ENCODE measurements around the gene GRIK3.

Gene GRIK3

DNA sequence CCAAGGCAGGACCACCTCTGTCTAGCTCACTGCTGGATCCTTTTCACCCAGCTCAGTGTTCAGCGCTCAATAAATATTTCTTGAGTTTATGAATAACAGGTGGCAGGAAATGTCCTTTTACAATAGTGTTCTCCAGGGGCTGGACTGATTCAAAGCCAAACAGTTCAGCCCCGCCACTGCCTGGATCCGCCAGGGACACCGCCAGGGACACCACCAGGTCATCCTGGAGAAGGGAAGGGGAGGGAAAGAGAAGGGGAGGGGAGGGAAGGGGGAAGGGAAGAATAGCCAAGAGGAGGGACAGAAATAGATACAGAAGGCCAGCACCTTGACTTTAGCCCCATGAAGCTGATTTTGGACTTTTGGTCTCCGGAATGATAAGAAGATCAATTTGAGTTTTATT is 255.6 kb downstream of the GRIK3 start:
- TF ChIP-seq, protein P1, sequence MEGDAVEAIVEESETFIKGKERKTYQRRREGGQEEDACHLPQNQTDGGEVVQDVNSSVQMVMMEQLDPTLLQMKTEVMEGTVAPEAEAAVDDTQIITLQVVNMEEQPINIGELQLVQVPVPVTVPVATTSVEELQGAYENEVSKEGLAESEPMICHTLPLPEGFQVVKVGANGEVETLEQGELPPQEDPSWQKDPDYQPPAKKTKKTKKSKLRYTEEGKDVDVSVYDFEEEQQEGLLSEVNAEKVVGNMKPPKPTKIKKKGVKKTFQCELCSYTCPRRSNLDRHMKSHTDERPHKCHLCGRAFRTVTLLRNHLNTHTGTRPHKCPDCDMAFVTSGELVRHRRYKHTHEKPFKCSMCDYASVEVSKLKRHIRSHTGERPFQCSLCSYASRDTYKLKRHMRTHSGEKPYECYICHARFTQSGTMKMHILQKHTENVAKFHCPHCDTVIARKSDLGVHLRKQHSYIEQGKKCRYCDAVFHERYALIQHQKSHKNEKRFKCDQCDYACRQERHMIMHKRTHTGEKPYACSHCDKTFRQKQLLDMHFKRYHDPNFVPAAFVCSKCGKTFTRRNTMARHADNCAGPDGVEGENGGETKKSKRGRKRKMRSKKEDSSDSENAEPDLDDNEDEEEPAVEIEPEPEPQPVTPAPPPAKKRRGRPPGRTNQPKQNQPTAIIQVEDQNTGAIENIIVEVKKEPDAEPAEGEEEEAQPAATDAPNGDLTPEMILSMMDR (conservative IDR thresholded peaks at IDR 0.05; ENCODE audit: low read depth, low read length) = no peak

DNA sequence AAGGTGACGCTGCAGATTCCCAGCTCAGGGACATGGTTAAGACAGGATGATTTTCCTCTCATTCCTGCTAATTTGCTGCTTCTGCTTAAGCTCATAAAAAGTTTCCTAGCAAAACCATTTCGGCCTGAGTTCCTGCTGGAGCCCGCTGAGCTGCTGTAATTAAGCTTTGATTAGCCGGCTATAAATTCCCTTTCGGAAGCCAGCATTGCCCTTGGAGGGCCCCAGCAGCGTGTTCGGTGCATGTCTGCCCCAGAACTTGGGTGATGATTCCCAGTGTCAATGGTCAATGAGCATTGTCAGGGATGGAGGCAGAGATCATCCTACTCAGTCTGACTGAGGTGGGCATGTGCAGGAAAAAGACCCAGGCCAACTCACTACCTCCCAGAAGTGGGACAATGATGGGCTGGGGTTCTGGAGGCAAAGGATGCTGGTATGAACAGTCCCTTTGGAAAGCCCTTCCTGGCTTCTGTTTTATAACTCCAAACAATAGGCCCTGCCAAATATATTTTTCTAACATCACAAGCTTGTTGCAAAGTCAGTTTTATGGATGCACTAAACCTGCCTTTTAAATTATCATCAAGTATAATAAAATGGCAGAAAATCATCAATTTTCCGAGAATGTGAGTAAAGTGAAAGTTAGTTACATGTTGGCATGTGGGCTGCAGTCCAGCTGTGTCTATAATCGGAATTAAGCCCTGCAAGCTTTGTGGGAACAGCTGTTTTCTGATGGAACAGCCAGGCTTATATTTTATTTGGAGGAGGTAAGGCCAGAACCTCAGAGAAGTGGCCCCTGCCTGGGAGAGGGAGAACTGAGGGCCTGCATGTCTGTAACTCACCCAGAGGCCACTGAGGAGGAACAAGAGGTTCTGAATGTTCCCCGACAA is 257.1 kb downstream of the GRIK3 start:
- TF ChIP-seq, protein P1 (conservative IDR thresholded peaks at IDR 0.05; ENCODE audit: low read depth, low read length) = no peak
- no peak for DNase-seq (ENCODE audit: low read depth)
- H3K4me3 ChIP-seq (ENCODE audit: low read length) = no peak overlapping the region

More for the DNA sequence above, 255.6 kb downstream of the GRIK3 start:
- no peak overlapping the region for H3K4me3 ChIP-seq (ENCODE audit: low read length)
- DNase-seq (ENCODE audit: low read depth) = no peak

DNA sequence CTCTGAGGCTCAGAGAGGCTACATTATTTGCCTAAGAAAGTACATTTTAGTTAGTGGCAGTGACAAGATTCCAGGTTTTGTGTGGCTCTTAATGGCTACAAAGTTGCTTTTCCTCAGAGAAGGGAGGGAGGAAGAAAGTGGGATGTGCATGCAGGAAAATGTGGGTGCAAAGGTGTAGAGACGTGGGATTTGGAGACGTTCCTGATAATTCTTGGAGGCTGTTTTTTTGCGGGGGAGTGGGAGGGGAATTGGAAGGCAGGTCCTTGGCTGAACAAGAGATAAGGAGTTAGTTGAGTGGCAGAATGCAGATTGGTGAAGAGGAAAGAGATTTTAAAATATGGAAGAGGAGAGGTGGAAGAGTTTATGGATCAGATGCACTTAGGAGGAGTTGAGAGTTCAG is 258.1 kb downstream of the GRIK3 start:
- TF ChIP-seq, protein P1 (conservative IDR thresholded peaks at IDR 0.05; ENCODE audit: low read depth, low read length) = no peak
- H3K4me3 ChIP-seq (ENCODE audit: low read length) = no peak overlapping the region
- DNase-seq (ENCODE audit: low read depth) = no peak

DNA sequence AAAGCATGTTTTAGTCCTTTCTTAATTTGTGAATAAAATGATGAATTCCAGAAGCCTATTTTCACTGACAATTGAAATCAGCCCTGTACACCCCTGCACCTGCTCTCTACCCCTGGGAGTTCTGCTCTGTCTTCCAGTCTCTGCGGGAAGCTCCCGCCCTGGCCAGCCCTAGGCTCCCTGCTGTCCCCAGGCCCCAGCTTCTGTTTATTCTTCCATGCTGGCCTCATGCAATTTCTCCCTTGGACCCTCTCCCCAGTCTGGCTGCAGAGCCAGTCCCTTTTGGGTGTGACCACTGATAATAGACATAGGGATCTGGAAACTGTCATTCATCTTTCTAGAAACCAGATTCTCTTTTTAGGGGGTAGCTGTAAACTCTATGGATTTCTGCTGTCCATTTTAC is 258.6 kb downstream of the GRIK3 start:
- no peak overlapping the region for H3K4me3 ChIP-seq (ENCODE audit: low read length)
- DNase-seq (ENCODE audit: low read depth) = no peak
- TF ChIP-seq, protein P1 (conservative IDR thresholded peaks at IDR 0.05; ENCODE audit: low read depth, low read length) = no peak

DNA sequence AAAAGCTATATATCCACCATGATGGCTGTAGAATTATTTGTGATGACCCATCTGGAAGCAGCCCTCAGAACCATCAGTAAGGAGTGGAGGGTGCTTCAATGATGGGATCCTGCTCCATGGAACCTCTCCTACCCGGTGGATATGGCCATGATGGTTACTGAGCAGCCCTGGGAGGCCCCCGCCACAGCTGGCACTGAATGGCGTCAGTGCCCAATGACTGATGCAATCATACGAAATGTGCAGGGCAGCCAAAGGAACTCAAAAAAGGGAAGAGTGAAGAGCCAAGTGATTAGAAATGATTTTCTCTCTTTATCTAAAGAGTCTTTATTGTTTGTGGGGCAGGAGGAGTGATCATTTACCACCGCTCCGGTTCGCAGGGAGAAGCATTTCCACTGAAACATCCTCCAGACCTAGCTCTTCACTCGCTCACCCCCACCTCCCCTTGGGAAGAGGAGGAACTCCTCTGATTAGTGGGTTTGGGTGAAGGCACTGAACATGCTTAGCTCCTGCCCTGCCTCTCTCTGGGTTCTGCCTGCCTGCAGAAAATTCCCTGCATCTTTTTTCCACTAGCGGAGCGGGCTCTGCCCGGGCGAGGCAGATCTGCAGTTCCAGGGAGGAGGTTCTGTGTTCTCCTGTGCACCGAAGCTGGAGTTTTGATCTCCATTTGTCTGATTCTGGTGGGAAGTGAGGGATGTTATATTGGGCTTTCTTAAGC is 260.3 kb downstream of the GRIK3 start:
- DNase-seq (ENCODE audit: low read depth) = no peak
- TF ChIP-seq, protein P1 (conservative IDR thresholded peaks at IDR 0.05; ENCODE audit: low read depth, low read length) = no peak
- H3K4me3 ChIP-seq (ENCODE audit: low read length) = no peak overlapping the region

DNA sequence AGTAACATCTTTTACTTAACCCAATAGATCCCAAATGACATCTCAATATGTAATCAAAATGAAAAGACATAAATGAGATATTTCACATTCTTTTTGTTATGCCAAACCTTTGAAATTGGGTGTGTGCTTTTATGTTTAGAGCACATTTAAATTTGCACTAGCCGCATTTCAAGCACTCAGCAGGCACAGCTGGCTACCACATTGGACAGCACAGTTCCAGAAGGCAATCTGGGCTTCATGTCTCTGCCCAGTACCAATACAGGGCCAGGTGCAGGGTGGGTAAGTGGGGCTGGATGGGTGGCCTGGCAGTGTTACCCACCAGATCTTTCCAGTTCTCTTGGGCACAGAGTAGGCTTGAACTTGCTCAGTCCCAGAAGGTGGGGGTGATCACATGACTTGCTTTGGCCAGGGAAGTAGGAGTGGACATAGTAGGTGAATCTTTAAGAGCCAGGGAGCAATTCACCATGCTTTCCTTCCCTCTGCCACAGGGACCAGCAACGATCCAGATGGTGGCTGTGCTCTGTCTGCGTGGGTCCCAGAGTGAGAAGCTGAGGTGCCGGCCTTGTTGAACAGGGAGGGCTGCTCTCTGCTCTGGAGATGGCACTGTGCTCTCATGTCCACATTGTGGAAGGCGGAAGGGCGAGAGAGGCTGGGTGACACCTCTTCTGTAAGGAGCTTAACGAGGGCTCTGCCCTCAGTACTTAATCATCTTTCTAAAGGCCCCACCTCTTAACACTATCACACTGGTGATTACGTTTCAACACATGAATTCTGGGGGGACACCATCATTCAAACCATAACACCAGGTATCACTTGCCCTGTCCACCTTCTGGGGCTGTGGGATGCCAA is 261.4 kb downstream of the GRIK3 start:
- no peak for DNase-seq (ENCODE audit: low read depth)
- TF ChIP-seq, protein P1 (conservative IDR thresholded peaks at IDR 0.05; ENCODE audit: low read depth, low read length) = no peak
- H3K4me3 ChIP-seq (ENCODE audit: low read length) = no peak overlapping the region

Measured in retinal pigment epithelial cell (primary cell).